Neural progenitor cell (in vitro differentiated cells): ENCODE results near the gene HEPH.

ENCODE experiments used
- EZH2 ChIP-seq: fragments of 200-600 bp; sonication (generic); IDR thresholded peaks from 2 replicates; pipeline ENCODE4 v1.6.1; 2017; ENCODE audit warnings: antibody characterized with exemption, mild to moderate bottlenecking, moderate library complexity
- TF ChIP-seq, protein P1 (sequence below): fragments of 200-600 bp; sonication (generic); IDR thresholded peaks from 2 replicates; pipeline ENCODE4 v1.5.1; 2017; ENCODE audit warnings: antibody characterized with exemption, mild to moderate bottlenecking

DNA sequence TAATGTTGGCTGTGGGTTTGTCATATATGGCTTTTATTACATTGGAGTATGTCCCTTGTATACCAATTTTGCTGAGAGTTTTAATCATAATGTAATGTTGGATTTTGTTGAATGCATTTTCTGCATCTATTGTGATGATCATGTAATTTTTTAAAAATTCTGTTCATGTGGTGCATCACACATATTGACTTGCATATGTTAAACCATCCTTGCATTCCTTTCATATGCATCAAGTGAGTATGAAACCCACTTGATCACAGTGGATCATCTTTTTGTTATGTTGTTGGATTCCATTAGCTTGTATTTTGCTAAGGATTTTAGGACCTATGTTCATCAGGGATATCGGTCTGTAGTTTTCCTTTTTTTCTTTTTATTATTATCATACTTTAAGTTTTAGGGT, 12.1 kb downstream of the HEPH start:
- TF ChIP-seq, protein P1, sequence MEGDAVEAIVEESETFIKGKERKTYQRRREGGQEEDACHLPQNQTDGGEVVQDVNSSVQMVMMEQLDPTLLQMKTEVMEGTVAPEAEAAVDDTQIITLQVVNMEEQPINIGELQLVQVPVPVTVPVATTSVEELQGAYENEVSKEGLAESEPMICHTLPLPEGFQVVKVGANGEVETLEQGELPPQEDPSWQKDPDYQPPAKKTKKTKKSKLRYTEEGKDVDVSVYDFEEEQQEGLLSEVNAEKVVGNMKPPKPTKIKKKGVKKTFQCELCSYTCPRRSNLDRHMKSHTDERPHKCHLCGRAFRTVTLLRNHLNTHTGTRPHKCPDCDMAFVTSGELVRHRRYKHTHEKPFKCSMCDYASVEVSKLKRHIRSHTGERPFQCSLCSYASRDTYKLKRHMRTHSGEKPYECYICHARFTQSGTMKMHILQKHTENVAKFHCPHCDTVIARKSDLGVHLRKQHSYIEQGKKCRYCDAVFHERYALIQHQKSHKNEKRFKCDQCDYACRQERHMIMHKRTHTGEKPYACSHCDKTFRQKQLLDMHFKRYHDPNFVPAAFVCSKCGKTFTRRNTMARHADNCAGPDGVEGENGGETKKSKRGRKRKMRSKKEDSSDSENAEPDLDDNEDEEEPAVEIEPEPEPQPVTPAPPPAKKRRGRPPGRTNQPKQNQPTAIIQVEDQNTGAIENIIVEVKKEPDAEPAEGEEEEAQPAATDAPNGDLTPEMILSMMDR: no peak
- TF ChIP-seq EZH2: no peak
